ENCODE results near the gene KCNE5. TPM values are rescaled to one million over a fixed set of nuclear protein-coding genes. Genes with fewer than 3 reads are reported as not detected.
"Not testable (repeated sequence)": the region's sequence is repeated elsewhere in the genome, so short reads cannot be mapped to it uniquely, and the experiment has no call there.

Gene KCNE5
- 0.27 TPM for total RNA-seq (2013)
- polyA plus RNA-seq (under 1 TPM; 0.12 to 0.39 (median 0.15) TPM), polyA minus RNA-seq (0.16 TPM in 1 of 2 replicates, not detected in the other), total RNA-seq (0.16 to 0.83 (median 0.62) reads per million in 11 experiments)

- TF ChIP-seq, protein P1, sequence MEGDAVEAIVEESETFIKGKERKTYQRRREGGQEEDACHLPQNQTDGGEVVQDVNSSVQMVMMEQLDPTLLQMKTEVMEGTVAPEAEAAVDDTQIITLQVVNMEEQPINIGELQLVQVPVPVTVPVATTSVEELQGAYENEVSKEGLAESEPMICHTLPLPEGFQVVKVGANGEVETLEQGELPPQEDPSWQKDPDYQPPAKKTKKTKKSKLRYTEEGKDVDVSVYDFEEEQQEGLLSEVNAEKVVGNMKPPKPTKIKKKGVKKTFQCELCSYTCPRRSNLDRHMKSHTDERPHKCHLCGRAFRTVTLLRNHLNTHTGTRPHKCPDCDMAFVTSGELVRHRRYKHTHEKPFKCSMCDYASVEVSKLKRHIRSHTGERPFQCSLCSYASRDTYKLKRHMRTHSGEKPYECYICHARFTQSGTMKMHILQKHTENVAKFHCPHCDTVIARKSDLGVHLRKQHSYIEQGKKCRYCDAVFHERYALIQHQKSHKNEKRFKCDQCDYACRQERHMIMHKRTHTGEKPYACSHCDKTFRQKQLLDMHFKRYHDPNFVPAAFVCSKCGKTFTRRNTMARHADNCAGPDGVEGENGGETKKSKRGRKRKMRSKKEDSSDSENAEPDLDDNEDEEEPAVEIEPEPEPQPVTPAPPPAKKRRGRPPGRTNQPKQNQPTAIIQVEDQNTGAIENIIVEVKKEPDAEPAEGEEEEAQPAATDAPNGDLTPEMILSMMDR (IDR thresholded peaks at IDR 0.05): no peak
- no peaks in the 10 kb centered on the region for H4K20me1 ChIP-seq (ENCODE audit: insufficient read depth, low read length)
- H3K36me3 Mint-ChIP-seq: peaks cover 0 to 5% of the 10 kb centered on the region in 2 donors
- peak within 1 kb of the TSS in 1 of 7 donors; percentile 73 for H3K27ac Mint-ChIP-seq
- no peaks in the 10 kb centered on the region for H3K36me3 ChIP-seq (replicated peaks in 1 of 2; ENCODE audit: control insufficient read depth in 1 of 2, insufficient read depth in 2 of 2, low read length in 2 of 2)
- H3K9me3 ChIP-seq (replicated peaks in 1 of 2; ENCODE audit: control insufficient read depth in 1 of 2, insufficient read depth in 1 of 2, low read length in 2 of 2): no peaks in the 10 kb centered on the region
- no peaks in the 10 kb centered on the region for H3K27me3 ChIP-seq (ENCODE audit: control insufficient read depth in 2 of 2, insufficient read depth in 2 of 2, low read length in 2 of 2)
- peak within 1 kb of the TSS; percentile 42 to 59 for H3K4me3 Mint-ChIP-seq
- peak within 1 kb of the TSS; percentile 60 for H3K4me2 ChIP-seq (replicated peaks; ENCODE audit: extremely low read depth, low read length, poor library complexity, severe bottlenecking)
- peak in 2 of 3 donors; percentile 4 to 24 for DNase-seq
- peak within 1 kb of the TSS; percentile 35 for H2AFZ ChIP-seq (ENCODE audit: insufficient read depth, low read depth, low read length, poor library complexity, severe bottlenecking)
- peaks cover 37% of the 10 kb centered on the region for H3K4me1 Mint-ChIP-seq
- peaks cover 0 to 3% (median 1%) of the 10 kb centered on the region in 7 donors for H3K9me3 Mint-ChIP-seq
- 10% methylated on average over 21 of the region's 79 CpGs for WGBS (ENCODE audit: insufficient coverage)
- no peaks in the 10 kb centered on the region for H3K79me2 ChIP-seq (ENCODE audit: insufficient read depth, low read length)
- H3K4me1 ChIP-seq (ENCODE audit: control insufficient read depth in 1 of 2, insufficient read depth in 2 of 2, low read length in 2 of 2): peaks cover 14 to 19% of the 10 kb centered on the region in 2 donors
- peaks cover 0 to 9% (median 0%) of the 10 kb centered on the region in 3 donors for H3K27me3 Mint-ChIP-seq (ENCODE audit: low read depth in 3 of 3)
- H3K9ac ChIP-seq (ENCODE audit: insufficient read depth, low read length, poor library complexity, severe bottlenecking): peak within 1 kb of the TSS; percentile 8
- peak within 1 kb of the TSS; percentile 5 to 51 (median 23) for H3K4me3 ChIP-seq (replicated peaks in 1 of 3; ENCODE audit: low read depth in 2 of 3, low read length in 3 of 3)
- H3K27ac ChIP-seq (ENCODE audit: low read depth in 1 of 2, low read length in 2 of 2): no peak within 1 kb of the TSS
- intact Hi-C loops (cut with micrococcal nuclease): no loop called here
Measured at GRCh38 chrX:109624641-109625616, at the start of gene KCNE5. TSS of gene KCNE5 (minus strand) at chrX:109625172. CDS start at chrX:109625020, 152 bp downstream.

DNA sequence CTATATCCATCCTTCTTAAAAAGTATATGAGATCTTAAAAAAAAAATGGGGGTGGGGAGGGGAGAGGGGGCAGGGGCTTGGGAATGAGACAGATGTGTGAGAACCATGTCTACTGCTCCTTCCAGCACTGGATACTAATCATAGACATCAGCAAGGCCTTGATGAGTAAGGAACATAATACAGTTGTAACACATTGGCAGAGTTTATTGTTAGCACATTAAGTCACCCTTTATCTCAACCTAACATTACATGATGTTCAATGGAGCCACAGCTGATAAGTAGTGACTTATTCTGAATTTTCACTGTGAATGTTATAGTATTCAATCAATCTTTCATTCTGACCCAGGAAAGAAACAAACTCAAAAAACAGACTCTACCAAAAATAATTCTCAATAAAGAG lies 47.3 kb upstream of the KCNE5 start:
- no peaks in the 10 kb centered on the region for H3K9me3 ChIP-seq (replicated peaks in 1 of 2; ENCODE audit: control insufficient read depth in 1 of 2, insufficient read depth in 1 of 2, low read length in 2 of 2)
- TF ChIP-seq, protein P1 (IDR thresholded peaks at IDR 0.05): no peak
- H3K36me3 ChIP-seq (replicated peaks in 1 of 2; ENCODE audit: control insufficient read depth in 1 of 2, insufficient read depth in 2 of 2, low read length in 2 of 2): peaks cover 46 to 64% of the 10 kb centered on the region in 2 donors
- H3K27ac Mint-ChIP-seq: no peak overlapping the region
- DNase-seq: no peak
- H3K27ac ChIP-seq (ENCODE audit: low read depth in 1 of 2, low read length in 2 of 2): no peak overlapping the region
- H3K4me3 ChIP-seq (replicated peaks in 1 of 3; ENCODE audit: low read depth in 2 of 3, low read length in 3 of 3): no peak overlapping the region
- no peak overlapping the region for H2AFZ ChIP-seq (ENCODE audit: insufficient read depth, low read depth, low read length, poor library complexity, severe bottlenecking)
- no peaks in the 10 kb centered on the region for H3K4me1 Mint-ChIP-seq
- peaks cover 51% of the 10 kb centered on the region in 2 donors for H3K36me3 Mint-ChIP-seq
- H3K9ac ChIP-seq (ENCODE audit: insufficient read depth, low read length, poor library complexity, severe bottlenecking): no peak overlapping the region
- H3K4me2 ChIP-seq (replicated peaks; ENCODE audit: extremely low read depth, low read length, poor library complexity, severe bottlenecking): no peak overlapping the region
- intact Hi-C loops (cut with micrococcal nuclease): no loop called here
- H3K4me1 ChIP-seq (ENCODE audit: control insufficient read depth in 1 of 2, insufficient read depth in 2 of 2, low read length in 2 of 2): no peaks in the 10 kb centered on the region
- H4K20me1 ChIP-seq (ENCODE audit: insufficient read depth, low read length): peaks cover 12% of the 10 kb centered on the region
- H3K27me3 Mint-ChIP-seq (ENCODE audit: low read depth in 3 of 3): peaks cover 0 to 11% (median 0%) of the 10 kb centered on the region in 3 donors
- no peaks in the 10 kb centered on the region for H3K79me2 ChIP-seq (ENCODE audit: insufficient read depth, low read length)
- H3K27me3 ChIP-seq (ENCODE audit: control insufficient read depth in 2 of 2, insufficient read depth in 2 of 2, low read length in 2 of 2): peaks cover 0 to 7% of the 10 kb centered on the region in 2 donors
- H3K9me3 Mint-ChIP-seq: peaks cover 0 to 2% (median 1%) of the 10 kb centered on the region in 7 donors
- H3K4me3 Mint-ChIP-seq: no peak overlapping the region

DNA sequence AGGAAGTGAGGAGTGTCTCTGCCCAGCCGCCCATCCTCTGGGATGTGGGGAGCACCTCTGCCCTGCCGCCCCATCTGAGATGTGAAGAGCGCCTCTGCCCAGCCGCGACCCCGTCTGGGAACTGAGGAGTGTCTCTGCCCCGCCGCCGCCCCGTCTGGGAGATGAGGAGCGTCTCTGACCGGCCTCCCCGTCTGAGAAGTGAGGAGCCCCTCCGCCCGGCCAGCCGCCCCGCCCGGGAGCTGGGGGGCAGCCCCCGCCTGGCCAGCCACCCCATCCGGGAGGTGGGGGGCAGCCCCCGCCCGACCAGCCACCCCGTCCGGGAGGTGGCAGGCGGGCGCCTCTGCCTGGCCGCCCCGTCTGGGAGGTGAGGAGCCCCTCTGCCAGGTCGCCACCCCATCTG lies 46.2 kb upstream of the KCNE5 start:
- peaks cover 53% of the 10 kb centered on the region in 2 donors for H3K36me3 Mint-ChIP-seq
- H3K79me2 ChIP-seq (ENCODE audit: insufficient read depth, low read length); H2AFZ ChIP-seq (ENCODE audit: insufficient read depth, low read depth, low read length, poor library complexity, severe bottlenecking); H3K4me3 Mint-ChIP-seq; H3K4me3 ChIP-seq (replicated peaks in 1 of 3; ENCODE audit: low read depth in 2 of 3, low read length in 3 of 3); H3K27ac Mint-ChIP-seq; H3K4me1 Mint-ChIP-seq; H3K4me2 ChIP-seq (replicated peaks; ENCODE audit: extremely low read depth, low read length, poor library complexity, severe bottlenecking); H3K27me3 ChIP-seq (ENCODE audit: control insufficient read depth in 2 of 2, insufficient read depth in 2 of 2, low read length in 2 of 2); H3K9me3 Mint-ChIP-seq; H3K27ac ChIP-seq (ENCODE audit: low read depth in 1 of 2, low read length in 2 of 2); H3K9me3 ChIP-seq (replicated peaks in 1 of 2; ENCODE audit: control insufficient read depth in 1 of 2, insufficient read depth in 1 of 2, low read length in 2 of 2); H3K9ac ChIP-seq (ENCODE audit: insufficient read depth, low read length, poor library complexity, severe bottlenecking); DNase-seq; H3K4me1 ChIP-seq (ENCODE audit: control insufficient read depth in 1 of 2, insufficient read depth in 2 of 2, low read length in 2 of 2); intact Hi-C loops (cut with micrococcal nuclease): not testable (repeated sequence)
- Histone ChIP-seq H3K36me3 (replicated peaks in 1 of 2; ENCODE audit: control insufficient read depth in 1 of 2, insufficient read depth in 2 of 2, low read length in 2 of 2) (peaks cover 48 to 69% of the 10 kb centered on the region in 2 donors), H4K20me1 (ENCODE audit: insufficient read depth, low read length) (peaks cover 12% of the 10 kb centered on the region)
- no CpG with 5 or more reads among the region's 29 CpGs for WGBS (ENCODE audit: insufficient coverage)
- H3K27me3 Mint-ChIP-seq (ENCODE audit: low read depth in 3 of 3): peaks cover 0 to 11% (median 0%) of the 10 kb centered on the region in 3 donors

All from CD14-positive monocyte (primary cell).